Measurements from ENCODE around the gene COL20A1.
"Not testable (repeated sequence)": the region's sequence is repeated elsewhere in the genome, so short reads cannot be mapped to it uniquely, and the experiment has no call there.

COL20A1 gene

GRCh38 chr20:63369724-63370617 lies 77.0 kb downstream of the COL20A1 start:
- DNase-seq = no peak

GRCh38 chr20:63370618-63371187 lies 77.7 kb downstream of the COL20A1 start:
- DNase-seq = no peak

GRCh38 chr20:63371291-63371865 lies 78.4 kb downstream of the COL20A1 start:
- DNase-seq = peak in 2 of 56 donors; percentile 17 to 24

- no peak for DNase-seq
Observed at GRCh38 chr20:63372971-63373885, 80.2 kb downstream of the COL20A1 start.

- no peak for DNase-seq
Observed at GRCh38 chr20:63373996-63374395, 81.0 kb downstream of the COL20A1 start.

- no peak for DNase-seq
Observed at GRCh38 chr20:63374504-63374903, 81.5 kb downstream of the COL20A1 start.

- DNase-seq = no peak
Observed at GRCh38 chr20:63375438-63375837, 82.5 kb downstream of the COL20A1 start.

GRCh38 chr20:63376283-63377250 lies 83.6 kb downstream of the COL20A1 start:
- no peak for DNase-seq

- DNase-seq = peak in 1 of 56 donors; percentile 34
Observed at GRCh38 chr20:63377256-63377941, 84.4 kb downstream of the COL20A1 start.

GRCh38 chr20:63377951-63378381 lies 85.0 kb downstream of the COL20A1 start:
- DNase-seq = no peak

- DNase-seq = no peak
Observed at GRCh38 chr20:63378626-63379025, 85.6 kb downstream of the COL20A1 start.

- no peak for DNase-seq
Observed at GRCh38 chr20:63379296-63379695, 86.3 kb downstream of the COL20A1 start.

- DNase-seq = not testable (repeated sequence)
Observed at GRCh38 chr20:63379872-63380271, 86.9 kb downstream of the COL20A1 start.

- no peak for DNase-seq
Observed at GRCh38 chr20:63380346-63380870, 87.4 kb downstream of the COL20A1 start.

- DNase-seq = peak in 12 of 56 donors; percentile 7 to 42 (median 14)
Observed at GRCh38 chr20:63381781-63382431, 88.9 kb downstream of the COL20A1 start.

- DNase-seq = no peak
Observed at GRCh38 chr20:63382551-63383300, 89.7 kb downstream of the COL20A1 start.

GRCh38 chr20:63383556-63383955 lies 90.6 kb downstream of the COL20A1 start:
- no peak for DNase-seq

GRCh38 chr20:63384336-63384735 lies 91.3 kb downstream of the COL20A1 start:
- DNase-seq = no peak
